ENCODE measurements around the gene RAPGEF6. TPM values are rescaled to one million over a fixed set of nuclear protein-coding genes. Genes with fewer than 3 reads are reported as not detected.
A peak's percentile ranks its signal among the peaks of the same experiment; 100 is the strongest.

Gene RAPGEF6
- total and polyA plus RNA-seq, 2 experiments from 2014 or later, result 9.5 to 20.3 TPM

- TF ChIP-seq ZNF462 (CRISPR knock-in tag; IDR thresholded peaks at IDR 0.05) (no peak), EZH2 (IDR thresholded peaks at IDR 0.05; ENCODE audit: low read depth, unreplicated experiment) (no peak), REST (IDR thresholded peaks at IDR 0.05; ENCODE audit: unreplicated experiment) (no peak)
These were observed 70.8 kb downstream of the RAPGEF6 start (continued) for GRCh38 chr5:131564229-131564652.

GRCh38 chr5:131563434-131564228 is 71.4 kb downstream of the RAPGEF6 start:
- Mint-ChIP-seq H3K9me3 (no peaks in the 10 kb centered on the region), H3K36me3 (ENCODE audit: low read depth) (no peaks in the 10 kb centered on the region), H3K4me1 (peaks cover 18% of the 10 kb centered on the region), H3K4me3 (peak overlapping the region; percentile 8; the same call in 2 of the 3 replicates), H3K27ac (peak overlapping the region; percentile 95), H3K27me3 (ENCODE audit: insufficient read depth, low read depth, poor library complexity) (no peaks in the 10 kb centered on the region)
- ATAC-seq (peak; percentile 88), DNase-seq (ENCODE audit: low spot score) (peak; percentile 62)
- H3K79me2 ChIP-seq (replicated peaks; ENCODE audit: insufficient read depth), result peaks cover 25% of the 10 kb centered on the region
- H3F3A ChIP-seq (replicated peaks; ENCODE audit: low read depth), result no peaks in the 10 kb centered on the region
- H4K20me1 ChIP-seq (replicated peaks; ENCODE audit: insufficient read depth), result 0 out of 2 replicates have a peak, but pooled peaks cover 8% of the 10 kb centered on the region
- H3K27me3 ChIP-seq (ENCODE audit: insufficient read depth), result no peaks in the 10 kb centered on the region
- peak overlapping the region; percentile 12; the same call in 1 of the 2 replicates for H3K4me2 ChIP-seq
- no peaks in the 10 kb centered on the region for H3K9me2 ChIP-seq (ENCODE audit: insufficient read depth)
- TF ChIP-seq CTCF (conservative IDR thresholded peaks at IDR 0.05; ENCODE audit: low read depth in 2 of 2), result peak; percentile 10 to 36; a peak in 1 of 4 replicates
- TF ChIP-seq POLR2AphosphoS5 (IDR thresholded peaks at IDR 0.05; ENCODE audit: low read depth), result no peak
- TF ChIP-seq ZNF114 (CRISPR knock-in tag; IDR thresholded peaks at IDR 0.05), result no peak
- H3K4me3 ChIP-seq, result no peak overlapping the region
- H3K27ac ChIP-seq (ENCODE audit: low read depth), result 0 out of 2 replicates have a peak overlapping the region, but pooled peaks have one; percentile 15
- no peaks in the 10 kb centered on the region for H3K36me3 ChIP-seq (ENCODE audit: insufficient read depth)
- peaks cover 14% of the 10 kb centered on the region for H3K4me1 ChIP-seq (ENCODE audit: insufficient read depth)
- no peak overlapping the region for H2AFZ ChIP-seq

Data from GM23338 (cell line).